Measurements from ENCODE around the gene NAA30. TPM values are rescaled to one million over a fixed set of nuclear protein-coding genes. Genes with fewer than 3 reads are reported as not detected.

NAA30 gene
- total and polyA plus RNA-seq, 9 of the 15 experiments (the other 6 are each of a cell fraction or from before 2014, with no cell fraction given) = 2.2 to 8.0 (median 6.9) TPM

- no peak for TF ChIP-seq THAP12 (CRISPR knock-in tag; IDR thresholded peaks at IDR 0.05)
- TF ChIP-seq PRMT5 (CRISPR knock-in tag; IDR thresholded peaks at IDR 0.05) = no peak
- TF ChIP-seq CLOCK (CRISPR knock-in tag; IDR thresholded peaks at IDR 0.05; ENCODE audit: borderline replicate concordance) = no peak
- no peak for TF ChIP-seq ZNF76 (CRISPR knock-in tag; IDR thresholded peaks at IDR 0.05; ENCODE audit: borderline replicate concordance)
- no peak for TF ChIP-seq ZNF3 (CRISPR knock-in tag; IDR thresholded peaks at IDR 0.05)
- no peak for TF ChIP-seq SRSF7 (optimal IDR thresholded peaks at IDR 0.05; ENCODE audit: low read depth, low read length)
- TF ChIP-seq BMI1 (IDR thresholded peaks at IDR 0.05; ENCODE audit: low read length) = no peak
- no peak for TF ChIP-seq MTF1 (CRISPR knock-in tag; IDR thresholded peaks at IDR 0.05; ENCODE audit: borderline replicate concordance)
- TF ChIP-seq HDAC3 (IDR thresholded peaks at IDR 0.05; ENCODE audit: borderline replicate concordance, partially characterized antibody) = no peak
- TF ChIP-seq PHB (CRISPR knock-in tag; IDR thresholded peaks at IDR 0.05) = no peak
- no peak for TF ChIP-seq FIP1L1 (IDR thresholded peaks at IDR 0.05; ENCODE audit: low read depth, low read length, poor library complexity, severe bottlenecking)
- no peak for TF ChIP-seq PREB (CRISPR knock-in tag; IDR thresholded peaks at IDR 0.05)
Measured at GRCh38 chr14:57401501-57401900, 11.1 kb downstream of the NAA30 start (continued).
